ENCODE data around the gene NELL1. TPM values are rescaled to one million over a fixed set of nuclear protein-coding genes. Genes with fewer than 3 reads are reported as not detected.

NELL1 gene
- total RNA-seq, 1 experiment from 2014 or later, result 0.22 TPM

DNA sequence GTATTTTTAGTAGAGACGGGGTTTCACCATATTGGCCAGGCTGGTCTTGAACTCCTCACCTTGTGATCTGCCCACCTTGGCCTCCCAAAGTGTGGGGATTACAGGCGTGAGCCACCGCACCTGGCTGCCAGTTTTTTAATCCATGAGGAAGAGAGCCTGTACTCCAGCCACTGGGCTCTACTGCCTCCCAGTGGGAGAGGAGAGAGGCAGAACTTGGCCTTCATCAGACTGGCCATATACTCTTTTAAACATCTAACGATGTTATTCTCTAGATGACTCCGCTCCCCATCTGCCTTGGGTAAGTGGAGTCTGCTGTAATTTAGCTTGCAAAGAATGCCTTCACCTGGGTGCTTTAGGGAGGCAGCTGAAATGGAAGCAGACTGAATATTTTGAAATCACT, 35.3 kb upstream of the NELL1 start:
- no peak overlapping the region for H3K23ac ChIP-seq (ENCODE audit: insufficient read length, low read depth, low read length)
- no peak overlapping the region for H4K8ac ChIP-seq (replicated peaks; ENCODE audit: insufficient read length, low read depth, low read length)
- H3K4ac ChIP-seq (ENCODE audit: low read depth, low read length), result no peak overlapping the region
- H3T11ph ChIP-seq (ENCODE audit: low read length), result no peak overlapping the region
- H2BK15ac ChIP-seq (ENCODE audit: low read depth, low read length), result no peak overlapping the region
- H2BK20ac ChIP-seq (ENCODE audit: low read depth, low read length, poor library complexity, severe bottlenecking), result no peak overlapping the region
- no peak overlapping the region for H3K14ac ChIP-seq (ENCODE audit: insufficient read depth, low read length)
- no peak overlapping the region for H2AK5ac ChIP-seq (ENCODE audit: insufficient read length, low read length)
- Mint-ChIP-seq H3K9me3 (no peaks in the 10 kb centered on the region; a peak in 1 of 5 replicates), H3K27me3 (ENCODE audit: low read depth) (no peaks in the 10 kb centered on the region; the same call in 1 of the 2 replicates), H3K4me3 (no peak overlapping the region), H3K36me3 (ENCODE audit: insufficient read depth in 1 of 3, low read depth in 3 of 3) (no peaks in the 10 kb centered on the region), H3K27ac (peak overlapping the region in 1 of 3 experiments; percentile 44; a peak in 1 of 7 replicates), H3K4me1 (peaks cover 23% of the 10 kb centered on the region in 2 experiments)
- H3K4me2 ChIP-seq (ENCODE audit: insufficient read depth, insufficient read length, low read length), result no peak overlapping the region
- no CpG with 5 or more reads among the region's 5 CpGs for WGBS (ENCODE audit: extremely low coverage, insufficient read length, low lambda C conversion rate)
- H3K27ac ChIP-seq (ENCODE audit: insufficient read length, low read depth, low read length), result no peak overlapping the region
- no peak overlapping the region for H2BK12ac ChIP-seq (ENCODE audit: insufficient read length, low read depth, low read length)
- TF ChIP-seq CTCF (conservative IDR thresholded peaks at IDR 0.05), result peak; percentile 59; the same call in 2 of the 3 replicates
- H3K56ac ChIP-seq (ENCODE audit: insufficient read length, low read depth, low read length), result no peak overlapping the region
- H3K9me3 ChIP-seq (ENCODE audit: control insufficient read depth, low read depth, low read length), result no peaks in the 10 kb centered on the region
- no peaks in the 10 kb centered on the region for H3K79me2 ChIP-seq (ENCODE audit: insufficient read depth, low read length)
- no peaks in the 10 kb centered on the region for H3K23me2 ChIP-seq (ENCODE audit: insufficient read length, low read depth, low read length, poor library complexity, severe bottlenecking)
- no peaks in the 10 kb centered on the region for H4K20me1 ChIP-seq (ENCODE audit: control insufficient read depth, insufficient read depth, insufficient read length)
- DNase-seq, result peak; percentile 50
- no peak overlapping the region for H2BK120ac ChIP-seq (ENCODE audit: low read depth, low read length, poor library complexity, severe bottlenecking)
- no peaks in the 10 kb centered on the region for H3K27me3 ChIP-seq (ENCODE audit: insufficient read depth, low read length)
- no peak overlapping the region for H3K9ac ChIP-seq (ENCODE audit: extremely low read depth, insufficient read length, low read length)
- H2BK5ac ChIP-seq (ENCODE audit: insufficient read length, low read length), result no peak overlapping the region
- no peak overlapping the region for H2AFZ ChIP-seq (ENCODE audit: low read length)
- H3K79me1 ChIP-seq (ENCODE audit: insufficient read depth, low read depth, low read length, poor library complexity, severe bottlenecking), result no peaks in the 10 kb centered on the region
- peaks cover 2% of the 10 kb centered on the region; the same call in 1 of the 2 replicates for H3K4me1 ChIP-seq (ENCODE audit: insufficient read depth, low read length)
- no peak overlapping the region for H3K18ac ChIP-seq (ENCODE audit: insufficient read length, low read depth, low read length)
- H4K5ac ChIP-seq (ENCODE audit: insufficient read length, low read depth, low read length), result no peak overlapping the region
- no peak overlapping the region for H4K91ac ChIP-seq (ENCODE audit: insufficient read length, low read depth, low read length)

All from H9 (cell line).